ENCODE data around the gene NCOR2.

Gene NCOR2

GRCh38 chr12:124543590-124544310, 23.7 kb downstream of the NCOR2 start:
- no peak for TF ChIP-seq ZC3H10 (CRISPR knock-in tag; IDR thresholded peaks at IDR 0.05)
- TF ChIP-seq ZNF70 (CRISPR knock-in tag; IDR thresholded peaks at IDR 0.05), result 0 out of 2 replicates have a peak, but pooled peaks have one; percentile 17
- TF ChIP-seq BACH2 (CRISPR knock-in tag; IDR thresholded peaks at IDR 0.05; ENCODE audit: borderline replicate concordance), result no peak
- TF ChIP-seq TSHZ2 (CRISPR knock-in tag; IDR thresholded peaks at IDR 0.05), result peak; percentile 44; the same call in 1 of the 2 replicates
- TF ChIP-seq PATZ1 (CRISPR knock-in tag; IDR thresholded peaks at IDR 0.05; ENCODE audit: borderline replicate concordance), result no peak
- 0 out of 2 replicates have a peak, but pooled peaks have one; percentile 5 for TF ChIP-seq ZNF8 (CRISPR knock-in tag; IDR thresholded peaks at IDR 0.05)
- ATAC-seq, result peak; percentile 7

- ATAC-seq, result peak; percentile 65
- TF ChIP-seq TCF4 (CRISPR knock-in tag; IDR thresholded peaks at IDR 0.05; ENCODE audit: borderline replicate concordance) (no peak), CSRNP3 (CRISPR knock-in tag; IDR thresholded peaks at IDR 0.05) (no peak), ESRRG (CRISPR knock-in tag; IDR thresholded peaks at IDR 0.05) (no peak), BACH2 (CRISPR knock-in tag; IDR thresholded peaks at IDR 0.05; ENCODE audit: borderline replicate concordance) (no peak), CSDC2 (CRISPR knock-in tag; IDR thresholded peaks at IDR 0.05) (no peak), TOX (CRISPR knock-in tag; IDR thresholded peaks at IDR 0.05; ENCODE audit: borderline replicate concordance) (no peak), ZNF8 (CRISPR knock-in tag; IDR thresholded peaks at IDR 0.05) (peak; percentile 21; the same call in 1 of the 2 replicates), ZC3H10 (CRISPR knock-in tag; IDR thresholded peaks at IDR 0.05) (no peak), TSHZ2 (CRISPR knock-in tag; IDR thresholded peaks at IDR 0.05) (no peak), SNAI2 (CRISPR knock-in tag; IDR thresholded peaks at IDR 0.05) (no peak), PPARA (CRISPR knock-in tag; IDR thresholded peaks at IDR 0.05; ENCODE audit: borderline replicate concordance) (0 out of 2 replicates have a peak, but pooled peaks have one; percentile 50), ARNTL (CRISPR knock-in tag; IDR thresholded peaks at IDR 0.05; ENCODE audit: borderline replicate concordance, low read depth) (no peak), GLIS3 (CRISPR knock-in tag; IDR thresholded peaks at IDR 0.05) (no peak), POU6F1 (CRISPR knock-in tag; IDR thresholded peaks at IDR 0.05; ENCODE audit: borderline replicate concordance, low read depth) (no peak), ZFP30 (CRISPR knock-in tag; IDR thresholded peaks at IDR 0.05) (no peak), RARB (CRISPR knock-in tag; IDR thresholded peaks at IDR 0.05) (no peak)
These were observed 24.3 kb downstream of the NCOR2 start for GRCh38 chr12:124543052-124543589.
